HG02970 (cell line): ENCODE results near the gene PIP4K2C.
"Not testable (repeated sequence)": the region's sequence is repeated elsewhere in the genome, so short reads cannot be mapped to it uniquely, and the experiment has no call there.

Experiments used
- ATAC-seq: cut with Tn5 transposase; IDR thresholded peaks from one replicate; pipeline ENCODE4 v1.9.1; 2021; ENCODE audit warnings: mild to moderate bottlenecking, moderate library complexity, moderate number of reproducible peaks; ENCODE audit not compliant: unreplicated experiment, low FRiP score

Gene PIP4K2C

GRCh38 chr12:57554897-57555296, 36.1 kb upstream of the PIP4K2C start:
- no peak for ATAC-seq

- no peak for ATAC-seq
Measured at GRCh38 chr12:57558864-57559263, 32.1 kb upstream of the PIP4K2C start.

- no peak for ATAC-seq
Measured at GRCh38 chr12:57560516-57560915, 30.5 kb upstream of the PIP4K2C start.

- ATAC-seq: not testable (repeated sequence)
Measured at GRCh38 chr12:57561117-57561516, 29.9 kb upstream of the PIP4K2C start.

- no peak for ATAC-seq
Measured at GRCh38 chr12:57563358-57563757, 27.6 kb upstream of the PIP4K2C start.

- ATAC-seq: no peak
Measured at GRCh38 chr12:57564178-57564740, 26.7 kb upstream of the PIP4K2C start.

GRCh38 chr12:57568838-57569237, 22.2 kb upstream of the PIP4K2C start:
- no peak for ATAC-seq

- ATAC-seq: no peak
Measured at GRCh38 chr12:57569858-57570257, 21.1 kb upstream of the PIP4K2C start.

GRCh38 chr12:57570438-57570837, 20.6 kb upstream of the PIP4K2C start:
- ATAC-seq: not testable (repeated sequence)

GRCh38 chr12:57571926-57572762, 18.8 kb upstream of the PIP4K2C start:
- ATAC-seq: no peak

- no peak for ATAC-seq
Measured at GRCh38 chr12:57574795-57575194, 16.2 kb upstream of the PIP4K2C start.

GRCh38 chr12:57575771-57576612, 15.0 kb upstream of the PIP4K2C start:
- no peak for ATAC-seq

GRCh38 chr12:57576613-57577160, 14.3 kb upstream of the PIP4K2C start:
- ATAC-seq: no peak

GRCh38 chr12:57577981-57578758, 12.8 kb upstream of the PIP4K2C start:
- ATAC-seq: no peak

- ATAC-seq: no peak
Measured at GRCh38 chr12:57579011-57579410, 12.0 kb upstream of the PIP4K2C start.

GRCh38 chr12:57579677-57580465, 11.1 kb upstream of the PIP4K2C start:
- no peak for ATAC-seq

- no peak for ATAC-seq
Measured at GRCh38 chr12:57580466-57580795, 10.6 kb upstream of the PIP4K2C start.

- ATAC-seq: no peak
Measured at GRCh38 chr12:57581802-57582201, 9.2 kb upstream of the PIP4K2C start.

GRCh38 chr12:57582440-57582839, 8.6 kb upstream of the PIP4K2C start:
- no peak for ATAC-seq
